Retinal pigment epithelial cell (primary cell): ENCODE results near the gene TMEM269.

ENCODE experiments used
- DNase-seq: peaks from one replicate; pipeline ENCODE4 v3.0.0-alpha.2; 2010; ENCODE audit warnings: low read depth
- H3K4me3 ChIP-seq: 2 replicates; pipeline ENCODE4 v1.5.1; 2011; ENCODE audit warnings: mild to moderate bottlenecking, low read length, control low read depth, moderate library complexity
- TF ChIP-seq, protein P1 (sequence below): conservative IDR thresholded peaks from 2 replicates; pipeline ENCODE4 v1.5.1; 2011; ENCODE audit warnings: low read depth, low read length, control low read depth, inconsistent platforms

TMEM269 gene

DNA sequence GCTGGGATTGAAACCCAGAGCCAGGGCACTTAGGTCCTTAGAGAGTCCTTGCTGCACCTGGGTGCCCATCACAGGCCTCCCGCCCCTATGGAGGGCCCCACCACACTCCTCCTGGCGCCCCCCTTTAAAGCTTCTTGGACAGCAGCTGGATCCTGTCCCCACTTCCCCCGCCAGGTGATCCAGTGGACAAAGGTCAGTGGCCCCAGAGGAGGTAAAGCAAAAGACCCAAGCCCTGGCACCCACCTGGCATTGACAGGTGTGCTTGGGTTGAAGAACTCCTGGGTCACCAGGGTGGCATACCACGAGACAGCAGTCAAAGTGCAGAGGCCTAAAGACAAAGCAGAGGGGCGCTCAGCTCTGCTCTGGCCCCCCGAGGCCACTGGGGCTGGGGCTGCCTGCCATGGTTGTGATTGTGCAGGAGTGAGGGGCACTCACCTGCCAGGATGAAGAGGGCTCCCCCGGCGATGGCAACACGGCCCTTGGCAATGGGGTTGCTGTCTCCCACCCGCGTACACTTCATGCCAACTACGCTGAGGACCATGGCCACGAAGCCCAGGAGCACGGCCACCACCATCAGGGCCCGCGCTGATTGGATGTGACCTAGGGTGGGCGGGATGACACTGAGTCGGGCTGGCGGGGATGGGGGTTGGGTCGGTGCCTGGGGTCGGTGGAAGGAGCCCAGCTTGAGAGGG is 46.7 kb upstream of the TMEM269 start:
- TF ChIP-seq, protein P1, sequence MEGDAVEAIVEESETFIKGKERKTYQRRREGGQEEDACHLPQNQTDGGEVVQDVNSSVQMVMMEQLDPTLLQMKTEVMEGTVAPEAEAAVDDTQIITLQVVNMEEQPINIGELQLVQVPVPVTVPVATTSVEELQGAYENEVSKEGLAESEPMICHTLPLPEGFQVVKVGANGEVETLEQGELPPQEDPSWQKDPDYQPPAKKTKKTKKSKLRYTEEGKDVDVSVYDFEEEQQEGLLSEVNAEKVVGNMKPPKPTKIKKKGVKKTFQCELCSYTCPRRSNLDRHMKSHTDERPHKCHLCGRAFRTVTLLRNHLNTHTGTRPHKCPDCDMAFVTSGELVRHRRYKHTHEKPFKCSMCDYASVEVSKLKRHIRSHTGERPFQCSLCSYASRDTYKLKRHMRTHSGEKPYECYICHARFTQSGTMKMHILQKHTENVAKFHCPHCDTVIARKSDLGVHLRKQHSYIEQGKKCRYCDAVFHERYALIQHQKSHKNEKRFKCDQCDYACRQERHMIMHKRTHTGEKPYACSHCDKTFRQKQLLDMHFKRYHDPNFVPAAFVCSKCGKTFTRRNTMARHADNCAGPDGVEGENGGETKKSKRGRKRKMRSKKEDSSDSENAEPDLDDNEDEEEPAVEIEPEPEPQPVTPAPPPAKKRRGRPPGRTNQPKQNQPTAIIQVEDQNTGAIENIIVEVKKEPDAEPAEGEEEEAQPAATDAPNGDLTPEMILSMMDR, result no peak
- no peak overlapping the region for H3K4me3 ChIP-seq
- no peak for DNase-seq

DNA sequence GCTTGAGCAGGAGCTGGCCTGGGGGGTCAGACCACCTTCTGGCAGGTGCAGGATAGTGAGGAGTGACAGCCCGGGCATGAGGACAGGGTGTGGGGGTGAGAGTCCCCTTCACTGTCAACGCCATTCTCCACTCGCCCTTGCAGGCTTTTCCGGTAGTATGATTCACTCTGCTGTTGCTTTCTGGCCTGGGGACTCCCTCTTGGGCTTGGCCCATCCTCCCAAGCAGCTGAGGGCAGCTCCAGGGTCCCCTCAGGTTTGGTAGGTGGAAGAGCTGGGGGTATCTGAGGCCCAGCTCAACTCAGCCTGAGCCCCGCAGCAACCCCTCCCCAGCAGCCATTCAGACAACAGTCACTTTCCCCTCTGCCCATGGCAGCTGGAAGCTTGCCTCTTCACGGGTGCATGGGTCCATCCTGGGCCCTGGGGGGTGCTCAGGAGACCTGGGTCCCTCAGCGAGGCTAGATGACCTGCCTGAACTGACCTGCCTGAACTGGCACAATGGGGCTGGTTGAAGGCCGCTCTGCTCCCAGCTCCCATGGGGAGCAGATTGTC is 46.0 kb upstream of the TMEM269 start:
- TF ChIP-seq, protein P1, result no peak
- DNase-seq, result no peak
- peak overlapping the region; percentile 35 for H3K4me3 ChIP-seq

DNA sequence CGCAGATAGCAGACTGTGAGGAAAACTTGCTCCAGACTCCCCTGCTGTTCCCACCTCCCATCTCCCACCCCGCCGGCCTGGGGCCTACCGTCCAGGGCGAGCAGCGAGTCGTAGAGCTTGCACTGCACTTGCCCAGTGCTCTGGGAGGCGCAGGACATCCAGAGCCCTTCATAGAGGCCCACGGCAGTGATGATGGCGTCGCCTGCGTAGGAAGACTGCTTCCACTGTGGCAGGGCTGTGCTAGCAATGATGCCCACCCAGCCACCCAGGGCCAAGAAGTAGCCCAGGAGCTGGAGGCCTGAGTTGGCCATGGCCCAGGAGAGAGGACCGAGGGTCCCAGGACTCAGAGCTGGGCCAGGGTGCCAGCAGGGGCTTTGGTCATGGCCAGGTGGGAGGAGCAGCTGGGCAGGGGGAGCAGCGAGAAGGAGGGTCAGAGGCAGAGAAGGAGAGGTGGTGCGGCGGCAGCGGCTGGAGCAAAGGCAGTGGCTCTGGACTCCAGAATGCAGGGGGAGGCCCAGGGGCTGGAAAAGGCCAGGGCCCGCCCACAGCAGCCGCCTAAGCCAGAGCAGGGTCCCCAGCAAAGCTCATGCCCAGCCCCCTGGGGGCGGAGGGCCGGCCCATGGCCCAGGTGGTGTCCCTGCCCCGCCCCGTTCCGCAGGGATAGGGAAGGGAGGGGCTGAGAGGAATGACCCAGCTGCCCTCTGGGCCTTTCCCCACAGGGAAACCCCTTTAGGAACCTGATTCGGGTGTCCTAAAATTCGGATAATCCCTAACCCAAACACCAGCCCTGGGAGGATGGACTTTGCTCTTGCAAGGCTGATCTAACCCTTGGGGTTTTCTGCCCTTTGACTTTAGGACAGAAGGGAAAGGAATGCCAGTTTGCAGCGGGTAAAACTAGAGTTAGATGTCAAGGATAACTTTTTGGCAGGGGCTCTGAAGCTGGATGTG is 44.8 kb upstream of the TMEM269 start, which contains the start of gene CLDN19:
Gene CLDN19, minus strand, starts transcription at position 484 of the 948 bp plus-strand sequence. Its CDS starts 173 bp downstream, at position 311.
- DNase-seq, result no peak
- peak within 1 kb of the TSS; percentile 35 for H3K4me3 ChIP-seq
- TF ChIP-seq, protein P1, result no peak

DNA sequence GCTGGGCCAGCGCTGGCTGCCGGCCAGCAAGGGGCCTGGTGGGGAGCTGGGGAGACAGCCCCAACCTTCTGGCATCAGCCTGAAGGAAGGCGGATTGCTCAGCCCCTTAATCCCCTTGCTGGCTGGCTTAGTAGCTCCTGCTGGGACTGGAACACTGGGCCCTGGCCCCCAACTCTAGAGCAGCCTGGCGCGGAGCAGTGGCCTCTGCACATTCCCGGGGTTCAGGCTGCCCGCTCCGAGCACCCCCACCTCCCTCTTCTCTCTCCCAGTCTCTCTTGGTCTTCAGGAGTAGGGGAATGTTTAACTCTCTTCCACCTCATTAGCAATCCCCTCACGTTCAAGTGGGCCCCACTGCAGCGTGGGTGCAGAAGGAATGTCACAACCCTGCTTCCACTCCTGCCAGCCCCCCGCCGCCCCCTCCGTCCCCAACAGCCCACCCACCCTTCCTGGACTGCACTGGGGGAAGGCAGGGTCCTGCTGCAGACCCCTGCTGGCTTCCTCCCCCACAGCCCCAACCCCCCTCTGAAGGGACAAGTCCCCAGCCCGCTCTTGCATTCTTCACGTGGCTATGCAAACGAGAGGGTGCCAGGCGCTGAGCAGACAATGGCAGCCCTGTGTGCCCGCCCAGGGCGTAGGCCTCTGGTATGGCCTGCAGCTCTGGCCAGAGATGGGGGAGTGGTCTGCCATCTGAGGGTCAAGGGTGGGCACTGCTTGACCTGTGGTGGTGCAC is 43.8 kb upstream of the TMEM269 start:
- TF ChIP-seq, protein P1, result no peak
- DNase-seq, result peak; percentile 82
- no peak overlapping the region for H3K4me3 ChIP-seq

DNA sequence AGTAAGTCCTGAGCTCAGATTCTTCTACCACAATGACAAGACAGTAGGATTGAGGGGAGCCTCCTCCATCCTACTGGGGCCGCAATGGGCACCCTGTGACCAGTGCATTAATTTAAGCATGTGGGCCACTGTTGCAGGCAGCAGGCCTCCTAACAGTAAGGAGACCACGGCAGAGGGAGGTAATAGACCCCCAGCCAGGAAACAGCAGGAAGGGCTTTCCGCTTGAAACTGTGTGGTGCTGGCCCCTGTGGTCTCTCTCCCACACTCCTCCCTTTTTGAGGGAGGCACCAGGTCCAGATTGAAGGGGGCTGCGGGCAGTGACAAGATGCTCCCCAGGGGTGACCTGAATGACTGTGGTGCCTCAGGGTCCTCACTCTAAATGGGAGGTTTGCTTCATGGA is 43.1 kb upstream of the TMEM269 start:
- TF ChIP-seq, protein P1, result no peak
- DNase-seq, result no peak
- no peak overlapping the region for H3K4me3 ChIP-seq

GRCh38 chr1:42742141-42742540 is 42.6 kb upstream of the TMEM269 start:
- TF ChIP-seq, protein P1, result no peak
- DNase-seq, result no peak
- no peak overlapping the region for H3K4me3 ChIP-seq
